Spleen (tissue), 11 donors: ENCODE data around the gene ZNF536. TPM values are rescaled to one million over a fixed set of nuclear protein-coding genes. Genes with fewer than 3 reads are reported as not detected.

ENCODE experiments used
- DNase-seq: peaks from one replicate; pipeline ENCODE4 v3.0.0-alpha.2; 2020
- H3K27ac ChIP-seq, 8 donors: fragments of 200-600 bp; sonication (generic) in 7 of 8; 1 replicate in 4 of 8; 2 replicates in 4 of 8; pipeline versions ENCODE4 v1.5.0 to v1.8.0; 2016 to 2021; ENCODE audit warnings: inconsistent platforms in 4 of 8, mild to moderate bottlenecking in 4 of 8, moderate library complexity in 1 of 8
- H3K27me3 ChIP-seq, 7 donors: fragments of 200-600 bp; sonication (generic) in 6 of 7; replicated peaks in 1 of 7; 1 replicate in 4 of 7; 2 replicates in 3 of 7; pipeline versions ENCODE4 v1.5.0 to v1.8.0; 2016 to 2021; ENCODE audit warnings: inconsistent platforms in 3 of 7, mild to moderate bottlenecking in 1 of 7
- H3K36me3 ChIP-seq, 6 donors: fragments of 200-600 bp; sonication (generic) in 5 of 6; 1 replicate in 4 of 6; 2 replicates in 2 of 6; pipeline versions ENCODE4 v1.5.0 to v1.8.0; 2016 to 2021; ENCODE audit warnings: inconsistent platforms in 2 of 6
- H3K4me1 ChIP-seq, 6 donors: fragments of 200-600 bp; sonication (generic) in 5 of 6; 1 replicate in 3 of 6; 2 replicates in 3 of 6; pipeline versions ENCODE4 v1.5.0 to v1.8.0; 2016 to 2021; ENCODE audit warnings: inconsistent platforms in 3 of 6
- H3K4me3 ChIP-seq, 8 donors: fragments of 200-600 bp; sonication (generic) in 7 of 8; 1 replicate in 4 of 8; 2 replicates in 4 of 8; pipeline versions ENCODE4 v1.5.0 to v1.8.0; 2016 to 2021; ENCODE audit warnings: inconsistent platforms in 4 of 8, mild to moderate bottlenecking in 4 of 8, moderate library complexity in 2 of 8
- H3K9me3 ChIP-seq, 8 donors: fragments of 200-600 bp; sonication (generic) in 7 of 8; 1 replicate in 4 of 8; 2 replicates in 4 of 8; pipeline versions ENCODE4 v1.5.0 to v1.8.0; 2016 to 2021; ENCODE audit warnings: inconsistent platforms in 4 of 8
- POLR2A ChIP-seq, 3 donors: fragments of 450-650 bp; IDR thresholded peaks; one replicate each; pipeline ENCODE4 v1.5.1; 2017; ENCODE audit warnings: antibody characterized with exemption in 3 of 3, mild to moderate bottlenecking in 1 of 3
- POLR2AphosphoS5 ChIP-seq, 3 donors: sonication (generic); formaldehyde crosslinking; IDR thresholded peaks; one replicate each; pipeline ENCODE4 v1.5.1; 2017; ENCODE audit warnings: antibody characterized with exemption in 3 of 3
- WGBS, 5 donors: extraction: QIAGEN DNeasy Blood & Tissue Kit in 3 of 5; methylation state at CpG; one replicate each; pipeline versions ENCODE4 v1.1.5 to v1.1.7; 2013 to 2018; 5-methylcytosine and 5-hydroxymethylcytosine counted together
- intact Hi-C: fragments of 100-400 bp; cut with DNase I; formaldehyde crosslinking; loops from one replicate; pipeline ENCODE4 v1.15.0; 2023; ENCODE audit warnings: low total_unique reads
- polyA plus RNA-seq, 3 donors: library from polyadenylated mRNA; stranded (reverse); fragments of 200-250 nt; gene quantifications; one replicate each; pipeline ENCODE4 v1.2.1, GENCODE V29; 2013
- total RNA-seq, 7 donors: library from RNA; depleted of rRNA in 3 of 7; stranded (reverse); fragments of >200 nt in 3 of 7; fragmentation: NEBNext Ultra II Directional in 4 of 7; extraction: Animal tissue kit (Norgen Biotek cat#: 25700) in 4 of 7; gene quantifications; one replicate each; pipeline versions ENCODE4 v1.1.0 to v1.2.1, GENCODE V29; 2016 to 2021
- TF ChIP-seq, protein P1 (sequence below), 11 experiments: fragments of 200-600 bp in 7 of 11; fragments of 450-650 bp in 4 of 11; sonication (generic) in 4 of 11; IDR thresholded peaks in 8 of 11; conservative IDR thresholded peaks in 3 of 11; 1 replicate in 7 of 11; 2 replicates in 4 of 11; pipeline versions ENCODE4 v1.4.0 to v1.8.0; 2016 to 2021; ENCODE audit warnings: antibody characterized with exemption in 11 of 11, inconsistent platforms in 4 of 11, mild to moderate bottlenecking in 1 of 11
- donor health status: healthy with polysubstance abuse.
- donor health status: DM: no; HTN: no; CAD: no; lungs with moderate emphysema.
- donor health status: DM: no; HTN: no; CAD: no.
- donor health status: Bipolar disorder and iron deficiency.
- donor health status: healthy.
- donor health status: DM: no; HTN: no; CAD: no.
- donor health status: DM: yes; HTN: yes; CAD: no.

Gene ZNF536
- total and polyA plus RNA-seq, 10 donors, result 0.13 to 4.1 (median 2.1) TPM

DNA sequence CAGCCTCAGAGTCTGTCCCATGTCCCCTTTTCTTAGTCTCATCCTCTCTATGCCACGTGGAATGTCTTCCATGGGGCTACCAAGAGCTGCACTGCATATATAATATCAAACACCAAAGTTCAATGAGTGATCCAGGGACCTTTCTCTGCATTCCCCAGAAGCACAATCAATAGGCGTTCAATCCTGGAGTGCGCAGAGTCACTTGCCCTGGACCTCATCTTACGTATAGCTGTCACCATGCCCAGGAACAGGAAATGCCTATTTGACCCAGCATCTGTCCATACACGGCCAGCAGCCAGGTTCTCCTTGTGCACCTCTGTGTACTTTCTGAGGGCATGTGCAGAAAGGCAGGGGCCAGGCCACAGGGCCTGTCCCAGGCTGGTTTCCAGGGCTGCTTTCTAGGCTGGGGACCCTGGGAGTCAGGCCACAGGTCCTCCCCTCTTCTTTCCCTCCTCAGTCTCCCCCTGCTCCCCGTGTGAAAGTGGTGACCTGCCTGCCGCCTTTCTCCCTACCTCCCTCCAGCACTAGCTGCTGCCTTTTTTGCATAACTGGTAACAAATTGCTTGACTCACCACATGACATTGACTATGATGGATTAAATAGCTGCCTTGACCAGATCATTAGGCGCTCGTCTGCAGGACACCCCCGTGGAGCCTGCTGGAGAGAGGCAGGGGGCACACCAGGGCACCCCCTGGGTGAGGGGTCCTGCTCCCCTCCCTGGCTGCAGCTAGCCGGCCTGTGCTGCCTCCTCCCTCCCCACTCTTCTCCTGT, 222.0 kb downstream of the ZNF536 start:
- H3K27me3 ChIP-seq, result peaks cover 0 to 18% (median 0%) of the 10 kb centered on the region in 7 donors
- H3K4me3 ChIP-seq, result no peak overlapping the region
- TF ChIP-seq POLR2A (IDR thresholded peaks at IDR 0.05) (no peak), POLR2AphosphoS5 (IDR thresholded peaks at IDR 0.05) (no peak)
- TF ChIP-seq, protein P1, sequence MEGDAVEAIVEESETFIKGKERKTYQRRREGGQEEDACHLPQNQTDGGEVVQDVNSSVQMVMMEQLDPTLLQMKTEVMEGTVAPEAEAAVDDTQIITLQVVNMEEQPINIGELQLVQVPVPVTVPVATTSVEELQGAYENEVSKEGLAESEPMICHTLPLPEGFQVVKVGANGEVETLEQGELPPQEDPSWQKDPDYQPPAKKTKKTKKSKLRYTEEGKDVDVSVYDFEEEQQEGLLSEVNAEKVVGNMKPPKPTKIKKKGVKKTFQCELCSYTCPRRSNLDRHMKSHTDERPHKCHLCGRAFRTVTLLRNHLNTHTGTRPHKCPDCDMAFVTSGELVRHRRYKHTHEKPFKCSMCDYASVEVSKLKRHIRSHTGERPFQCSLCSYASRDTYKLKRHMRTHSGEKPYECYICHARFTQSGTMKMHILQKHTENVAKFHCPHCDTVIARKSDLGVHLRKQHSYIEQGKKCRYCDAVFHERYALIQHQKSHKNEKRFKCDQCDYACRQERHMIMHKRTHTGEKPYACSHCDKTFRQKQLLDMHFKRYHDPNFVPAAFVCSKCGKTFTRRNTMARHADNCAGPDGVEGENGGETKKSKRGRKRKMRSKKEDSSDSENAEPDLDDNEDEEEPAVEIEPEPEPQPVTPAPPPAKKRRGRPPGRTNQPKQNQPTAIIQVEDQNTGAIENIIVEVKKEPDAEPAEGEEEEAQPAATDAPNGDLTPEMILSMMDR (IDR thresholded peaks at IDR 0.05 in 8 of 11, conservative IDR thresholded peaks at IDR 0.05 in 3 of 11), result no peak
- H3K4me1 ChIP-seq, result no peaks in the 10 kb centered on the region
- intact Hi-C loops, result no loop called here
- no peaks in the 10 kb centered on the region for H3K9me3 ChIP-seq
- H3K27ac ChIP-seq, result no peak overlapping the region
- 56 to 66% (median 60%) methylated on average over 11 of the region's 11 CpGs for WGBS, 5 donors
- H3K36me3 ChIP-seq, result no peaks in the 10 kb centered on the region
- DNase-seq, result no peak

DNA sequence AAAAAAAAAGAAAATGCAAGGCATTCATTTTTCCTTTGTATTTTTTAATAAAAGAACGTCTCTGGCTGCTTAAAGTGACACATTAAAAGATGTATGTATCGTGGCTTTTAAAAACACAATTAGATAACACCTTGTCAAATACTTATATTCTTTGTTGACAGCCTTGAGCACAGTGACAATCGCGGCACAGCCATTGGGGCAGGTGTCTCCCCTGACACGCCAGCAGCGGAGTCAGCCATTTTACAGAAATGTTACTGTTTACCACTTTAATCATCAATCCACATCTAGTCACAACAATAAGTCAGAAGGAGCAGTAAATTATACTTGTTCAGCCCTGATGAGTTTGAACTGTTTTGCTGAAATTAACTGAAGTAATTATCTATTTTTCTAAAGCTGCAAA, 224.1 kb downstream of the ZNF536 start:
- TF ChIP-seq POLR2AphosphoS5 (IDR thresholded peaks at IDR 0.05), result no peak
- TF ChIP-seq, protein P1 (IDR thresholded peaks at IDR 0.05 in 8 of 11, conservative IDR thresholded peaks at IDR 0.05 in 3 of 11), result no peak
- no peak for TF ChIP-seq POLR2A (IDR thresholded peaks at IDR 0.05)
- Histone ChIP-seq H3K27me3 (peaks cover 0 to 19% (median 0%) of the 10 kb centered on the region in 7 donors), H3K4me1 (no peaks in the 10 kb centered on the region), H3K9me3 (no peaks in the 10 kb centered on the region), H3K4me3 (no peak overlapping the region), H3K36me3 (no peaks in the 10 kb centered on the region), H3K27ac (no peak overlapping the region)
- DNase-seq, result no peak
- intact Hi-C loops, result no loop called here
- WGBS, 5 donors, result 59 to 69% (median 66%) methylated on average over 6 of the region's 6 CpGs

DNA sequence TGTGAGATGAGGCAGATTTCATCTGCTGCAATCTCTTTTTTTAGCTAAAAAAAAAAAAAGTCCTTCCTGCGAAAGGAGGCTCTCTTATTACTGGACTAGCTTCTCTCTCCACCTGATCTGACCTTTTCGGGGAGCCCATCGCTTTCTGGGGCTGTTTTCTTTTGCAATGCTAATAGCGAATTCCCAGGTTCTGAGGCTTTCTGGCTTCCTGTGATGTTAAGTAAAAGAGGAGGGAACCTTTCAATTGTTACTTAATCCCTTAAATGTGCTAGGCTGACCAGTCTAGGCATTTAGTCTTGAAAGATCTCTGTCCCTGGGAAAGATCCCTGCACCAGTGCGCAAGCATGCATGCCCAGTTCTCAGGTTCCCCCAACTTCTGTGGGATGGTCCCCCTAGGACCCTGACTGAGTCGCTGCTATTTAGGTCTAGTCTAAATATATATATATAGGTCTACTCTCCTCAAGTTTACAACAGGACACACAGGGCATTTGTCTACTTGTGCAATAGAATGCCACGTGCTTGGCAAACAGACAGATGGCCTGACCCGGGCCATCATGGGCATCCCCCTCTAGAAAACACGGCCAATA, 224.7 kb downstream of the ZNF536 start:
- no peak for TF ChIP-seq POLR2AphosphoS5 (IDR thresholded peaks at IDR 0.05)
- TF ChIP-seq POLR2A (IDR thresholded peaks at IDR 0.05), result no peak
- TF ChIP-seq, protein P1 (IDR thresholded peaks at IDR 0.05 in 8 of 11, conservative IDR thresholded peaks at IDR 0.05 in 3 of 11), result no peak
- no peaks in the 10 kb centered on the region for H3K36me3 ChIP-seq
- H3K9me3 ChIP-seq, result no peaks in the 10 kb centered on the region
- peaks cover 0 to 25% (median 0%) of the 10 kb centered on the region in 7 donors for H3K27me3 ChIP-seq
- WGBS, 5 donors, result 24 to 41% (median 35%) methylated on average over 7 to 9 of the region's 9 CpGs
- DNase-seq, result no peak
- no peak overlapping the region for H3K4me3 ChIP-seq
- H3K27ac ChIP-seq, result no peak overlapping the region
- intact Hi-C loops, result no loop called here
- H3K4me1 ChIP-seq, result no peaks in the 10 kb centered on the region

DNA sequence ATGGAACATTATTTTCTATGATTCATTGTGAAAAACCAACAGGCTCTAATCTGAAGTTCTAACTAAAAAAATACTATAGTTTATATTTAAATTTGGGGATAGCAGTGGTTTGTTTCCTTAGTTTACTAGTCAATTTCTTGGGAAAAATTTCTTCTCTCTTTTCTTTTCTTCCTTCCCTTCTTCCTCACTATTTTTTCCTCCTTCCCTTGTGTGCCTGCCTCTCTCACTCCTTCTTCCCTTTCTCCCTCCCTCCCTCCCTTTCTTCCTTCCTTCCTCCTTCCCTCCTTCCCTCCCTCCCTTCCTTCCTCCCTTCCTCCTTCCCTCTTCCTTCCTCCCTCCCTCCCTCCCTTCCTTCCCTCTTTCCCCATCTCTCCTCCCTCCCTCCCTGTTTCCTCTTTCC, 226.5 kb downstream of the ZNF536 start:
- Histone ChIP-seq H3K36me3 (no peaks in the 10 kb centered on the region), H3K9me3 (no peaks in the 10 kb centered on the region), H3K27ac (no peak overlapping the region), H3K4me1 (no peaks in the 10 kb centered on the region), H3K27me3 (peaks cover 0 to 30% (median 0%) of the 10 kb centered on the region in 7 donors), H3K4me3 (no peak overlapping the region)
- no peak for TF ChIP-seq POLR2AphosphoS5 (IDR thresholded peaks at IDR 0.05)
- no peak for TF ChIP-seq POLR2A (IDR thresholded peaks at IDR 0.05)
- TF ChIP-seq, protein P1 (IDR thresholded peaks at IDR 0.05 in 8 of 11, conservative IDR thresholded peaks at IDR 0.05 in 3 of 11), result no peak
- intact Hi-C loops, result no loop called here
- no peak for DNase-seq
